Erythroblast (primary cell): ENCODE measurements around the gene CLSTN2.

ENCODE experiments used
- DNase-seq, 2 experiments: peaks; one replicate each; lab custom pipeline; 2025; lab: John Stamatoyannopoulos, UW
- GATA1 ChIP-seq: IDR thresholded peaks from 2 replicates; pipeline ENCODE4 v1.6.1; 2011; ENCODE audit warnings: low read depth, mild to moderate bottlenecking, control low read depth, low read length, moderate library complexity
- POLR2A ChIP-seq: IDR thresholded peaks from 2 replicates; pipeline ENCODE4 v1.6.1; 2011; ENCODE audit warnings: mild to moderate bottlenecking, low read length

Gene CLSTN2

GRCh38 chr3:140375002-140375401 lies 440.0 kb downstream of the CLSTN2 start:
- DNase-seq: no peak
- TF ChIP-seq POLR2A (no peak), GATA1 (no peak)

DNA sequence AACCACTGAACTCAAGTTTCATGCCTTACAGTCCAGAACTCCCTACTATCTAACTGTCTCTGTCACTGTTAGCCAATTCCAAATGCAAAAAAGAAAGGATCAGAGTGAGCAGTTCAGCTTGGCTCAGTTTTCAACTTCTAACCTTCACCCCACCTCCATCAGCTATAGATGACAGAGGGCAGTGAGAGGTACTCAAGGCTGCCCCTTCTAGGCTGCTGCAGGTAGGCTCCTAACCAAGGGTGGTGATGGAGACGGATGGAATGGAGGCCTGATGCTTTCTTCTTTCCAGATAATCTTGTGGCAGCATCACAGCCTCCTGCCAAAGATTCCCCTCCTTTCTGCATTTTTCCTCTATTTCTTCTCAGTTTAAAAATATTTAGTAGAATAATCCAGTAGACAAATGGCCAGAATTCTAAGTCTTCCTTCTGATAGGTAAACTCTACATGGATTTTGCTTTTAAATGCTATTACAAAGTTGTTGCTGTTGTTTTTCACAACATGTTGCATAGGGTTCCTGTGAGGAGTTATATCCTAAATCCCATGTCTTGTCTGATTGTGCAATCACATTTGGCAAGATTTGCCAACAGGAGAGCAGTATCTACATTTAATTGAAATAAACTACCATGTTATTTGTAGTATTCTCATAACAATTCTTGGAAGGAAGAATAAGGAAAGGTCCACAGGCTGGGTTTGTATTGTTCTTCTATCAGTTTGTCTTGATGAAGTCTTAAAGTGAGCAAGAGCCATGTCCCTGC lies 441.3 kb downstream of the CLSTN2 start:
- DNase-seq: no peak
- TF ChIP-seq GATA1 (no peak), POLR2A (no peak)

DNA sequence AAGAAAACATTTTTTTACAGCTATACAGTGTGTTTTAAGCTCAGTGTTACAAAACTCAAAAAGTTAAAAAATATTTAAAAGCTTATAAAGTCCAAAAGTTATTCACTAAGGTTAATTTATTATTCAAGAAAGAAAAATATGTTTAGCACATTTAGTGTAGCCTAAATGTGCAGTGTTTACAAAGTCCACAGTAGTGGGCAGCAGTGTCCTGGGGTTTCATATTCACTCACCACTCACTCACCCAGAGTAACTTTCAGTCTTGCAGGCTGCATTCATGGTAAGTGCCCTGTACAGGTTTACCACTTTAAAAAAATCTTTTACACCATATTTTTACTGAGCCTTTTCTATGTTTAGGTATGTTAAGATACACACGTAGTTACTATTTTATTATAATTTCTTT lies 442.7 kb downstream of the CLSTN2 start:
- TF ChIP-seq GATA1 (no peak), POLR2A (no peak)
- no peak for DNase-seq

DNA sequence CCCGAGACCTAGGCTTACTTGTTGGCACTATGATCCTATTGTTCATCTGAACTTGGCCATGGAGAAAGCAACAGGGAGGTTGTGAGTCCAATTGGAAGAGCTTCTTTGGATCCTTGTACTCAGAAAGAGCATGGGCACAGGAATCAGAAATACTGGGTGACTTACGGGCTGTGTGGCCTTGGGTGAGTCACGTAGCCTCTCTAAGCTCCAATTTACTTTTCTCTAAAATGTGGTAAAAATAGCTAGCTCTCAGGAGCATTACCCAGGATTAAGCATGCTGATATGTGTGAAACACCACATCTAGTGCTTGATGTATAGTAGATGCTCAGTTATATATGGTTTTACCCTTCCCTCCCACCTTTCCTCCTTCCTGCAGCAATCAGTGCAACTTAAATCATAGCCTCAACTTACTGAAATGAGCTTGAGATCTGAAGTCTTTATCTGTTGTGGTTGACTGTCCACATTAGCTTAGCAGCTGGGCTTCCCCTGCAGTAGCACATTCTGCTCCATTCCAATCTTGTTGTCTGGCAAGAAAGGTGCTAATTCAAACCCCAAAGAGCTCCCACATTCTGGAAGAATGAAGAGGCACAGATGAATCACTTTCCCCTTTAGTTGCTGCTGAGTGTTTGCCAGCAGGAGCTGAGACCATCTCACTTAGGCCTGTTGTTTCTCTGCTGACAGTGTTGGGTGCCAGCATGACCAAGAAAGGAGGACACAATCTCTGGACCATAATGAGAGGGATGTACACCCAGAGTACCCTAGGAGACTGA lies 443.8 kb downstream of the CLSTN2 start:
- TF ChIP-seq GATA1 (no peak), POLR2A (no peak)
- no peak for DNase-seq

GRCh38 chr3:140384028-140384771 lies 449.2 kb downstream of the CLSTN2 start:
- TF ChIP-seq GATA1 (no peak), POLR2A (no peak)
- no peak for DNase-seq

DNA sequence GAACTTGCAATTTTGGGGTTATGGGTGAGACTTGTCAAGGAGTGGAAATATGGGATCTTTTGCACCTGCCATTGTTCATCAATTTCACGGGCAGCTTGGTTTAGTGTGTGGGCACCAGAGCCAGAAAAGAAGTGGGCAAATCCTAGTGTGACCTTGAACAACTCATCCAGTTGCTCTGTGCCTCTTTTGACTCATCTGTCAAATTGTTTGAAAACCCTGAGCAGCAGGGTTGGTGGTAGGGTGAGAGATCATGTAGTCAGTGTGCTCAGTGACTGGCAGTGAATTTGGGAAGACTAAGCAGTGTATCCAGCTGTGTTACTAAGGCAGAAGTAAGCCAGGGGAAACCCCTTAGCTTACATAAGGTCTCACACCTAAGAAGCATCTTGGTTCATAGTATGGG lies 449.9 kb downstream of the CLSTN2 start:
- no peak for TF ChIP-seq GATA1
- TF ChIP-seq POLR2A: no peak
- no peak for DNase-seq

DNA sequence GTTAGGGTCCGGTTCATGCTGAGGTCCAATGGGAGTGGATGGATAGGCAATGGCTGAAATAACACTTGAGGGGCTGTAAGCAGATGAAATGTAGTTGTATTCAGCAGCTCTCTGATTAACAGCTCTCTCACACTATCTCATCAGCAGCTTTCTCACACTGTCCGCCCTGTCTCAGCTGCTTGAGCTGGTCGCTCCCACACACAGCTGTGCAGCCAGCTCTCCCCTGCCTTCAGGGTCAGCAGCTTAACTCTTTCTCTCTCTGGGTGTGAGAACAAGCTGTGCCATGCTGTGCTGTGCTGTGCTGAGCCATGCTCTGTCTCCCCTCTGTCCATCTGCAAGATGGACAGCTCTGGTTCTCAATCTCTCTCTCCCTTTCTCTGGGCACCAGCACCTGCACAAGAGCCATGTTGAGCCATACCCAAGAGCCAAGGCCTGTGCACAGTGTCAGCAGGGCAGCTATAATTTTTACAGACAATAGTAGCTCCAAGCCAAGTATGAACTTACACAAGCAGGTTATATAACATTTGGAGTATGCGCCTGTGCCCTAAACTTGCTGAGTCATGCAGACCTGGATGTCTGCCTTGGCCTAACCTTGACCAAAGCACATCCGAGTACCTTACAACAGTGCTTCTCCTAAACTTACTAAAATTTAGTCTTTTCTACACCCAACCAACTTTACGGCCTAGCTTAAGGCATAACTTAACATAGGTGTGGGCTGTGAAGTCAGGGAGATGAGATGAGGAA lies 451.5 kb downstream of the CLSTN2 start:
- TF ChIP-seq POLR2A: no peak
- no peak for TF ChIP-seq GATA1
- peak in 1 of 2 experiments; percentile 11 for DNase-seq

- TF ChIP-seq GATA1 (no peak), POLR2A (no peak)
- no peak for DNase-seq
Observed at GRCh38 chr3:140387244-140387643, 452.3 kb downstream of the CLSTN2 start.

DNA sequence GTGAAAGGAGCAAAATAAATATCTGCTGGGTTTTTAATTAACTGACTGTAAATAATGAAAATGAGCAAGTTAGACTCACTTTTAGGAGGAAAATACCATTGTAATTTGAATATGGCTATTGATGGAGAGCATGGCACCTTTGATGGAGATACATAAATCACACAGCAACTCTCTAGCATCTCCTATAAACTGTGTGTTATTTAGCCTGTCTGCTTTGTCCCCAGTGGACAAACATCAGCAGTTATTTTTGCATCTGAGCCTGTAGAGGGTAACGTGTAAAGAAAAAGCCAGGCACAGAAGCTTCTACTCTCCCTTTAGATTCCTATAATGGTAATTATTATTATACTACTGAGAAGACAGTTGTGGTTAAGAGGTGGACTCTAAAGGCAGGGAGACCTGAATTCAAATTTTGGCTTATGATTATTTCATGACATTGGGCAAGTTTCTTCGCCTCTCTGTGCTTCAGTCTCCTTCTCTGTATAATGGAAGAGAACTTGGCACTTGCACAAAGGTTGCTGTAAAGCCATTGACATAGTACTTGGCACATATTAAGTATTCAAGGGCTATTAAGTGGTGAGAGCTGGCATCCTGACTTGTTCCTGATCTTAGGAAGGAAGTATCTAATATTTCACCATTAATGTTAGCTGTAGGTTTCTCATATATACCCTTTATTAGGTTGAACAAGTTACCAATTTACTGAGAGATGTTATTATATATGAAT lies 453.4 kb downstream of the CLSTN2 start:
- DNase-seq: no peak
- TF ChIP-seq POLR2A (no peak), GATA1 (no peak)

GRCh38 chr3:140391061-140391460 lies 456.1 kb downstream of the CLSTN2 start:
- DNase-seq: no peak
- TF ChIP-seq GATA1 (no peak), POLR2A (no peak)

DNA sequence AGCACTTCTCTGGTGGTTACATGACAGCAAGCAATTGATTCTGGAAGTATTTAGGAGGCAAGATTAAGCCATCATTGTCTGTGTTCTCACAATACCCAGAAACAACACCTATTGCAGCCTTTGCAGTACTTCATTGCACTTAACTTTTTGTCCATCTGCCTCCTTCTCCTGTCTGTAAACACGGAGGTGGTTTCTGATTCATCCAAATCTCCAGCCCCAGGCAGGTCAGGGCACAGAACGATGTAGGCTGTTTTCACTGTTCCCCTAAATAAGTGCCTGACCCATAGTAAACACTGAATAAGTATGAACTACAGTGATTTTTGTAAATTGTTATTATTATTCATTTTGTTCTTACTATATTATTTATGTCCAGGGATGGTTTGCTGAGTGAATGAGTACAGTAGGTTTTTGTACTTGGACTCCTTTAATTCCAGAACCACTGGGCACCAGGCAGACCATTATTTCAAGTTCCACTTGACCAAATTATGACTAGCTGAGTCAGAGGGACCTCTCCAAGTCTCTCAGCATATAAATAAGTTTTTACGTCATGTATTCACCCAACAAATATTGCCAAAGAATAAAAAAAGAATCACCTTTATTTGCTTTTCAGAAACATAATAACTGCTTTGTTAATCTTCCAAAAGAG lies 459.6 kb downstream of the CLSTN2 start:
- TF ChIP-seq GATA1 (no peak), POLR2A (no peak)

DNA sequence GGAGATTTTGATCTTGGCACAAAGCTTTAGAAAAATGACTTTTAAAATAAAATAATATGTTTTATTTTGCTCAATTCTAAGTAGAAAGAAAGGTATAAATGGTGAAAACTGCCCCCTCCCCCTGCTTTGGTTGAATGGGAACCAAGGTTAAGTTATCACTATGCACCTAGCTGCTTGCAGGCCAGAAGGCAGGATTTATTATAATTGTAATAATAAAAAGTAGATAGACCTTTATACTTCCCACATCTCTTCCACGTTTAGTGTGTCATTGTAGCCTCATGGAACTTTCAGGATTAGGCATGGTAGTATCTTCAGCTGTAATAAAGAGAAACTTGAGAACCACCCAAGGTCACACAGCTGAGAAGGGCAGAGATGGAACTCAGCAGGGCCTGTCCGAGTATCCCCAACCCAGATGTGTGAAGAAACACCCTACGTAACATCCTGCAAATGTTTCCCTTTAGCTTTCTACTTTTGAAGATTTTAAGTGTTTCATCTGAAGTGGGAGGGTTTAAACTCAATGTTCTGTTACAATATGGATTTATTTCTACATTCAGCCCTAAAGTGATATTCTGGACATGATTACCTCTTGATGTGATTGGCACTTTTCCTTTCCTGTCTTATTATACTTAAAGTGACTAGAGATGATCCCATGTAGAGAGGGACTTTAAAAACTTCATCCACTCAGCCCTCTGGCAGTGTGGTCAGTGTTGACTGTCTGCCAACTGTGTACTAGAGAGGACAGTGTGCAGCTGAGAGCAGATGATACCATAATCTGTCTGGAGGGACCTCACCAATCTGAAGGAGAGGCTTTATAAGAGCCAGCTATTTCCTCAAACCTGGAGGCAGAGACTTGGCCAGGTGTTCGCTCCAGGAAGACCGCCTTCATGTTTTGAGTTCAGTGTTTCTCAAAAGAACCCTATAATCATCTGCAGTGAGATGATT lies 460.4 kb downstream of the CLSTN2 start:
- no peak for DNase-seq
- TF ChIP-seq GATA1 (no peak), POLR2A (no peak)

More for the DNA sequence above, 459.6 kb downstream of the CLSTN2 start:
- no peak for DNase-seq
